HG03025 (cell line): ENCODE results near the gene ARID3A.

Experiments
- ATAC-seq: cut with Tn5 transposase; IDR thresholded peaks from one replicate; pipeline ENCODE4 v1.9.1; 2021; ENCODE audit warnings: mild to moderate bottlenecking, moderate library complexity; ENCODE audit not compliant: unreplicated experiment, low FRiP score

Gene ARID3A

GRCh38 chr19:907183-907853, 18.5 kb upstream of the ARID3A start:
- no peak for ATAC-seq

- no peak for ATAC-seq
Measured at GRCh38 chr19:911197-912033, 14.4 kb upstream of the ARID3A start.

GRCh38 chr19:912181-913079, 13.4 kb upstream of the ARID3A start:
- peak; percentile 1 for ATAC-seq

GRCh38 chr19:913080-913748, 12.6 kb upstream of the ARID3A start, which contains the start of gene R3HDM4:
R3HDM4 (minus strand) TSS chr19:913219; CDS start chr19:913157, 62 bp downstream.
- ATAC-seq: peak; percentile 49

GRCh38 chr19:916645-917322, 9.1 kb upstream of the ARID3A start:
- ATAC-seq: no peak

GRCh38 chr19:917323-918151, 8.3 kb upstream of the ARID3A start, which contains the start of gene KISS1R:
KISS1R (plus strand) TSS chr19:917333; CDS start chr19:917503, 170 bp downstream.
- no peak for ATAC-seq

GRCh38 chr19:918152-918437, 7.7 kb upstream of the ARID3A start:
- no peak for ATAC-seq

- no peak for ATAC-seq
Measured at GRCh38 chr19:918481-919198, 7.2 kb upstream of the ARID3A start.

GRCh38 chr19:919199-920050, 6.4 kb upstream of the ARID3A start:
- ATAC-seq: no peak

GRCh38 chr19:920051-920864, 5.6 kb upstream of the ARID3A start:
- no peak for ATAC-seq

- no peak for ATAC-seq
Measured at GRCh38 chr19:924553-925086, 1.2 kb upstream of the ARID3A start.

GRCh38 chr19:925087-925525, 729 bp upstream of the ARID3A start:
- no peak for ATAC-seq

- ATAC-seq: no peak
Measured at GRCh38 chr19:926323-926588, 421 bp downstream of the ARID3A start.

GRCh38 chr19:926589-927350, 935 bp downstream of the ARID3A start:
- no peak for ATAC-seq

GRCh38 chr19:927351-927779, 1.5 kb downstream of the ARID3A start:
- ATAC-seq: no peak
